ENCODE results near the gene ABCA4. TPM values are rescaled to one million over a fixed set of nuclear protein-coding genes. Genes with fewer than 3 reads are reported as not detected.

The ABCA4 gene
- total and polyA plus RNA-seq, 8 donors, result 0.83 to 2.7 (median 1.6) TPM

- Histone ChIP-seq H3K9me3 (no peaks in the 10 kb centered on the region), H3K27ac (no peak overlapping the region), H3K4me1 (no peaks in the 10 kb centered on the region), H3K4me3 (no peak overlapping the region), H3K36me3 (no peaks in the 10 kb centered on the region), H3K27me3 (no peaks in the 10 kb centered on the region)
- intact Hi-C loops (cut with DNase I), result no loop called here
- no peak for TF ChIP-seq CTCF (IDR thresholded peaks at IDR 0.05)
- peak; percentile 56 for ATAC-seq
- DNase-seq, result no peak
These were observed 157.4 kb downstream of the ABCA4 start for GRCh38 chr1:93963585-93963984.

GRCh38 chr1:93961906-93962305 lies 159.0 kb downstream of the ABCA4 start:
- Histone ChIP-seq H3K9me3 (peaks cover 0 to under 1% of the 10 kb centered on the region in 2 donors), H3K27me3 (no peaks in the 10 kb centered on the region), H3K4me3 (no peak overlapping the region), H3K27ac (no peak overlapping the region), H3K4me1 (no peaks in the 10 kb centered on the region), H3K36me3 (no peaks in the 10 kb centered on the region)
- no peak for TF ChIP-seq CTCF (IDR thresholded peaks at IDR 0.05)
- intact Hi-C loops (cut with DNase I), result no loop called here
- ATAC-seq (no peak), DNase-seq (no peak)

- no peak for ATAC-seq
- no peaks in the 10 kb centered on the region for H3K4me1 ChIP-seq
- H3K36me3 ChIP-seq, result no peaks in the 10 kb centered on the region
- no peak overlapping the region for H3K4me3 ChIP-seq
- peaks cover 0 to 5% of the 10 kb centered on the region in 2 donors for H3K9me3 ChIP-seq
- H3K27me3 ChIP-seq, result no peaks in the 10 kb centered on the region
- no peak overlapping the region for H3K27ac ChIP-seq
- intact Hi-C loops (cut with DNase I), result no loop called here
- no peak for DNase-seq
- TF ChIP-seq CTCF (IDR thresholded peaks at IDR 0.05), result no peak
These were observed 159.5 kb downstream of the ABCA4 start for GRCh38 chr1:93961443-93961842.

- Histone ChIP-seq H3K9me3 (peaks cover 0 to 12% of the 10 kb centered on the region in 2 donors), H3K27me3 (no peaks in the 10 kb centered on the region), H3K4me3 (no peak overlapping the region), H3K27ac (no peak overlapping the region), H3K36me3 (no peaks in the 10 kb centered on the region), H3K4me1 (no peaks in the 10 kb centered on the region)
- intact Hi-C loops (cut with DNase I), result no loop called here
- no peak for ATAC-seq
- TF ChIP-seq CTCF (IDR thresholded peaks at IDR 0.05), result no peak
- DNase-seq, result no peak
These were observed 160.3 kb downstream of the ABCA4 start for GRCh38 chr1:93960641-93961147.

- H3K9me3 ChIP-seq, result peaks cover 0 to 21% of the 10 kb centered on the region in 2 donors
- no peaks in the 10 kb centered on the region for H3K4me1 ChIP-seq
- no peak overlapping the region for H3K4me3 ChIP-seq
- intact Hi-C loops (cut with DNase I), result no loop called here
- ATAC-seq, result no peak
- no peak overlapping the region for H3K27ac ChIP-seq
- H3K36me3 ChIP-seq, result no peaks in the 10 kb centered on the region
- no peak for DNase-seq
- no peaks in the 10 kb centered on the region for H3K27me3 ChIP-seq
- TF ChIP-seq CTCF (IDR thresholded peaks at IDR 0.05), result no peak
These were observed 161.5 kb downstream of the ABCA4 start for GRCh38 chr1:93959413-93959812.

Measured in left lung (tissue), 10 donors.